Activated naive CD4-positive, alpha-beta T cell treated with anti-CD3 and anti-CD28 coated beads for 36 hours (primary cell): Measurements from ENCODE around the gene PDAP1. TPM values are rescaled to one million over a fixed set of nuclear protein-coding genes. Genes with fewer than 3 reads are reported as not detected.
"Not testable (repeated sequence)": the region's sequence is repeated elsewhere in the genome, so short reads cannot be mapped to it uniquely, and the experiment has no call there.

ENCODE experiments used
- CTCF ChIA-PET: fragments of 350-600 bp; sonication (Branson Sonifier 250); formaldehyde crosslinking; loops from one replicate; lab custom pipeline; 2021; ENCODE audit warnings: antibody characterized with exemption; lab: Charles Lee
- DNase-seq: peaks from one replicate; pipeline ENCODE4 v3.0.0-alpha.2; 2020
- H3K27ac Mint-ChIP-seq: one replicate; pipeline ENCODE4 v1.8.0; 2021; ENCODE audit warnings: mild to moderate bottlenecking, mixed read lengths
- H3K27me3 Mint-ChIP-seq: one replicate; pipeline ENCODE4 v1.8.0; 2021; ENCODE audit warnings: low read depth, mixed read lengths
- H3K36me3 Mint-ChIP-seq: one replicate; pipeline ENCODE4 v1.8.0; 2021; ENCODE audit warnings: low read depth, mixed read lengths
- H3K4me1 Mint-ChIP-seq: one replicate; pipeline ENCODE4 v1.8.0; 2021; ENCODE audit warnings: low read depth, mixed read lengths
- H3K4me3 Mint-ChIP-seq: one replicate; pipeline ENCODE4 v1.8.0; 2021; ENCODE audit warnings: mild to moderate bottlenecking, moderate library complexity, mixed read lengths
- H3K9me3 Mint-ChIP-seq: one replicate; pipeline ENCODE4 v1.8.0; 2021; ENCODE audit warnings: mixed read lengths
- intact Hi-C: fragments of 100-400 bp; cut with micrococcal nuclease; formaldehyde crosslinking; loops from one replicate; pipeline ENCODE4 v1.15.1; 2023
- total RNA-seq, 2 experiments: library from RNA; stranded (reverse); gene quantifications; one replicate each; pipeline ENCODE4 v1.2.3, GENCODE V29; 2021

Gene PDAP1
- total RNA-seq, 2 experiments from 2014 or later, result 169 to 194 TPM

- Mint-ChIP-seq H3K36me3 (peaks cover 16% of the 10 kb centered on the region), H3K27ac (no peak overlapping the region), H3K4me3 (no peak overlapping the region), H3K27me3 (no peaks in the 10 kb centered on the region), H3K9me3 (no peaks in the 10 kb centered on the region), H3K4me1 (no peaks in the 10 kb centered on the region)
- CTCF ChIA-PET, result interaction anchor here (0.6 kb wide), 1 partner anchor 321 kb away, joined by 3 read pairs; no protein-coding TSS in a partner anchor
- no peak for DNase-seq
- intact Hi-C loops, result no loop called here
Measured at GRCh38 chr7:99352247-99352646, 56.1 kb downstream of the PDAP1 start.

- H3K27ac Mint-ChIP-seq, result peak overlapping the region; percentile 56
- H3K4me3 Mint-ChIP-seq, DNase-seq, H3K27me3 Mint-ChIP-seq, intact Hi-C loops, H3K9me3 Mint-ChIP-seq, H3K4me1 Mint-ChIP-seq: not testable (repeated sequence)
- CTCF ChIA-PET, result interaction anchor here (0.6 to 1.7 kb wide), 3 partner anchors 11 to 569 kb away, joined by 3 to 5 read pairs (median 3); partner anchors contain the start of gene TRIM4
- H3K36me3 Mint-ChIP-seq, result peaks cover 16% of the 10 kb centered on the region
Measured at GRCh38 chr7:99350641-99351040, 57.8 kb downstream of the PDAP1 start.

Other genes with a start within 250 kb of the PDAP1 start
- gene KPNA7, start 200.5 kb downstream of the PDAP1 start, total RNA-seq, result under 1 TPM in 1 of 2 experiments, not detected in 1; 0.12 TPM
- gene MYH16, start 135.8 kb downstream of the PDAP1 start, total RNA-seq, result not detected
- gene ARPC1A, start 82.7 kb downstream of the PDAP1 start, total RNA-seq, result 10 to 100 TPM; 41.5 to 47.7 TPM
- gene ARPC1B, start 33.9 kb downstream of the PDAP1 start, total RNA-seq, result 100 to 1,000 TPM; 334 to 345 TPM
- 100 to 1,000 TPM; 160 to 176 TPM for gene BUD31, start 372 bp upstream of the PDAP1 start, total RNA-seq
- 1 to 10 TPM; 3.5 to 5.1 TPM for gene PTCD1, start 30.2 kb upstream of the PDAP1 start, total RNA-seq
- 10 to 100 TPM; 70.6 to 73.5 TPM for gene CPSF4, start 30.3 kb upstream of the PDAP1 start, total RNA-seq
- gene ATP5MF, start 57.6 kb upstream of the PDAP1 start, total RNA-seq, result 100 to 1,000 TPM; 423 to 441 TPM
- 1 to 10 TPM; 8.0 to 9.8 TPM for gene ZNF789, start 64.3 kb upstream of the PDAP1 start, total RNA-seq
- 10 to 100 TPM; 26.5 to 26.6 TPM for gene ZNF394, start 91.7 kb upstream of the PDAP1 start, total RNA-seq
- 1 to 10 TPM; 7.2 to 8.0 TPM for gene ZKSCAN5, start 96.1 kb upstream of the PDAP1 start, total RNA-seq
- gene FAM200A, start 143.5 kb upstream of the PDAP1 start, total RNA-seq, result 1 to 10 TPM; 3.3 to 3.8 TPM
- 10 to 100 TPM; 35.8 to 39.6 TPM for gene ZNF655, start 150.0 kb upstream of the PDAP1 start, total RNA-seq
- gene TMEM225B, start 189.7 kb upstream of the PDAP1 start, total RNA-seq, result 1 to 10 TPM in 1 of 2 experiments, under 1 TPM in 1; 0.98 to 1.7 TPM
- gene ZSCAN25, start 208.3 kb upstream of the PDAP1 start, total RNA-seq, result 10 to 100 TPM; 20.7 to 22.3 TPM